H9 (cell line): Measurements from ENCODE around the gene HMMR. TPM values are rescaled to one million over a fixed set of nuclear protein-coding genes. Genes with fewer than 3 reads are reported as not detected.
A peak's percentile ranks its signal among the peaks of the same experiment; 100 is the strongest.

Experiments used
- DNase-seq: peaks from one replicate; pipeline ENCODE4 v3.0.0-alpha.2; 2017
- H2AFZ ChIP-seq: one replicate; pipeline ENCODE4 v1.6.1; 2013; ENCODE audit warnings: mild to moderate bottlenecking, low read length, control low read depth, moderate library complexity
- H2AK5ac ChIP-seq: 2 replicates; pipeline ENCODE4 v1.6.1; 2013; ENCODE audit warnings: low read length, control low read depth, mixed read lengths; ENCODE audit not compliant: insufficient read length
- H2BK120ac ChIP-seq: one replicate; pipeline ENCODE4 v1.6.1; 2013; ENCODE audit warnings: low read depth, mild to moderate bottlenecking, low read length, control low read depth, inconsistent platforms; ENCODE audit not compliant: poor library complexity, severe bottlenecking
- H2BK12ac ChIP-seq: 2 replicates; pipeline ENCODE4 v1.6.1; 2013; ENCODE audit warnings: low read length, control low read depth, mixed read lengths, low read depth; ENCODE audit not compliant: insufficient read length
- H2BK15ac ChIP-seq: 2 replicates; pipeline ENCODE4 v1.6.1; 2013; ENCODE audit warnings: low read depth, low read length, control low read depth
- H2BK20ac ChIP-seq: one replicate; pipeline ENCODE4 v1.6.1; 2013; ENCODE audit warnings: low read depth, mild to moderate bottlenecking, low read length, control low read depth, inconsistent platforms; ENCODE audit not compliant: poor library complexity, severe bottlenecking
- H2BK5ac ChIP-seq: 2 replicates; pipeline ENCODE4 v1.6.1; 2013; ENCODE audit warnings: low read length, control low read depth, mixed read lengths; ENCODE audit not compliant: insufficient read length
- H3K14ac ChIP-seq: 2 replicates; pipeline ENCODE4 v1.6.1; 2013; ENCODE audit warnings: low read length, control low read depth; ENCODE audit not compliant: insufficient read depth
- H3K18ac ChIP-seq: 2 replicates; pipeline ENCODE4 v1.6.1; 2013; ENCODE audit warnings: low read depth, mild to moderate bottlenecking, mixed read lengths, low read length, control low read depth; ENCODE audit not compliant: insufficient read length
- H3K23ac ChIP-seq: 2 replicates; pipeline ENCODE4 v1.6.1; 2013; ENCODE audit warnings: low read length, control low read depth, mixed read lengths, low read depth; ENCODE audit not compliant: insufficient read length
- H3K23me2 ChIP-seq: 2 replicates; pipeline ENCODE4 v1.6.1; 2013; ENCODE audit warnings: low read depth, mild to moderate bottlenecking, mixed read lengths, low read length, control low read depth; ENCODE audit not compliant: insufficient read length, poor library complexity, severe bottlenecking
- H3K27ac ChIP-seq: 2 replicates; pipeline ENCODE4 v1.5.1; 2013; ENCODE audit warnings: low read length, control low read depth, mixed read lengths, low read depth; ENCODE audit not compliant: insufficient read length
- H3K27me3 ChIP-seq: 2 replicates; pipeline ENCODE4 v1.6.1; 2013; ENCODE audit warnings: low read length, control low read depth, inconsistent platforms; ENCODE audit not compliant: insufficient read depth
- H3K4ac ChIP-seq: 2 replicates; pipeline ENCODE4 v1.6.1; 2013; ENCODE audit warnings: low read depth, mild to moderate bottlenecking, control low read depth, inconsistent platforms, low read length, moderate library complexity
- H3K4me1 ChIP-seq: 2 replicates; pipeline ENCODE4 v1.6.1; 2013; ENCODE audit warnings: low read length, control low read depth, inconsistent platforms; ENCODE audit not compliant: insufficient read depth
- H3K4me2 ChIP-seq: 2 replicates; pipeline ENCODE4 v1.6.1; 2013; ENCODE audit warnings: low read length, control low read depth, mixed read lengths; ENCODE audit not compliant: insufficient read length, insufficient read depth
- H3K56ac ChIP-seq: 2 replicates; pipeline ENCODE4 v1.6.1; 2013; ENCODE audit warnings: low read depth, mild to moderate bottlenecking, mixed read lengths, low read length, control low read depth; ENCODE audit not compliant: insufficient read length
- H3K79me1 ChIP-seq: 2 replicates; pipeline ENCODE4 v1.6.1; 2013; ENCODE audit warnings: low read depth, mild to moderate bottlenecking, moderate library complexity, low read length, control low read depth, inconsistent platforms; ENCODE audit not compliant: insufficient read depth, poor library complexity, severe bottlenecking
- H3K79me2 ChIP-seq: 2 replicates; pipeline ENCODE4 v1.6.1; 2013; ENCODE audit warnings: low read length, control low read depth, inconsistent platforms; ENCODE audit not compliant: insufficient read depth
- H3K9ac ChIP-seq: 2 replicates; pipeline ENCODE4 v1.6.1; 2013; ENCODE audit warnings: low read length, control low read depth, mixed read lengths; ENCODE audit not compliant: insufficient read length; ENCODE audit errors: extremely low read depth
- H3K9me3 ChIP-seq: one replicate; pipeline ENCODE4 v1.6.1; 2013; ENCODE audit warnings: low read depth, low read length, inconsistent platforms; ENCODE audit not compliant: control insufficient read depth
- H3T11ph ChIP-seq: one replicate; pipeline ENCODE4 v1.6.1; 2013; ENCODE audit warnings: mild to moderate bottlenecking, low read length, control low read depth, inconsistent platforms
- H4K20me1 ChIP-seq: one replicate; pipeline ENCODE4 v1.6.1; 2013; ENCODE audit not compliant: control insufficient read depth, insufficient read length, insufficient read depth
- H4K5ac ChIP-seq: 2 replicates; pipeline ENCODE4 v1.6.1; 2013; ENCODE audit warnings: low read depth, mild to moderate bottlenecking, mixed read lengths, low read length, control low read depth; ENCODE audit not compliant: insufficient read length
- H4K8ac ChIP-seq: replicated peaks from 2 replicates; pipeline ENCODE4 v1.6.1; 2013; ENCODE audit warnings: low read length, control low read depth, mixed read lengths, low read depth; ENCODE audit not compliant: insufficient read length
- H4K91ac ChIP-seq: 2 replicates; pipeline ENCODE4 v1.6.1; 2013; ENCODE audit warnings: low read depth, mild to moderate bottlenecking, moderate library complexity, mixed read lengths, low read length, control low read depth; ENCODE audit not compliant: insufficient read length
- H3K27ac Mint-ChIP-seq, 3 experiments: 2 replicates in 2 of 3; 3 replicates in 1 of 3; pipeline ENCODE4 v1.8.0; 2020 to 2021; ENCODE audit warnings: mixed read lengths in 3 of 3, mild to moderate bottlenecking in 1 of 3, moderate library complexity in 1 of 3
- H3K27me3 Mint-ChIP-seq: 2 replicates; pipeline ENCODE4 v1.8.0; 2021; ENCODE audit warnings: low read depth, mild to moderate bottlenecking, moderate library complexity, mixed read lengths
- H3K36me3 Mint-ChIP-seq, 3 experiments: 2 replicates in 2 of 3; 3 replicates in 1 of 3; pipeline ENCODE4 v1.8.0; 2020 to 2021; ENCODE audit warnings: low read depth in 3 of 3, mixed read lengths in 3 of 3; ENCODE audit not compliant: insufficient read depth in 1 of 3
- H3K4me1 Mint-ChIP-seq, 2 experiments: 2 replicates each; pipeline ENCODE4 v1.8.0; 2020; ENCODE audit warnings: mixed read lengths in 2 of 2
- H3K4me3 Mint-ChIP-seq, 2 experiments: 2 replicates in 1 of 2; 3 replicates in 1 of 2; pipeline ENCODE4 v1.8.0; 2020 to 2021; ENCODE audit warnings: mild to moderate bottlenecking in 2 of 2, mixed read lengths in 2 of 2, moderate library complexity in 1 of 2
- H3K9me3 Mint-ChIP-seq, 2 experiments: 2 replicates in 1 of 2; 3 replicates in 1 of 2; pipeline ENCODE4 v1.8.0; 2020; ENCODE audit warnings: mild to moderate bottlenecking in 2 of 2, mixed read lengths in 2 of 2, moderate library complexity in 1 of 2
- CTCF ChIP-seq: fragments of 200-600 bp; sonication (generic); conservative IDR thresholded peaks from 3 replicates; pipeline ENCODE4 v1.8.0; 2021; ENCODE audit warnings: antibody characterized with exemption, mild to moderate bottlenecking
- WGBS: extraction: QIAGEN DNeasy Blood & Tissue Kit; methylation state at CpG from one replicate; pipeline ENCODE4 v1.1.7; 2013; ENCODE audit warnings: missing lambda C conversion rate, low lambda C conversion rate, mixed read lengths; ENCODE audit not compliant: insufficient read length; ENCODE audit errors: extremely low coverage; 5-methylcytosine and 5-hydroxymethylcytosine counted together
- total RNA-seq: library from RNA; stranded (reverse); gene quantifications from 2 replicates; pipeline ENCODE4 v1.2.1, GENCODE V29; 2021

HMMR gene
- total RNA-seq, 1 experiment from 2014 or later, result 36.2 TPM

- no peak overlapping the region for H2BK15ac ChIP-seq
- H3K14ac ChIP-seq, result no peak overlapping the region
- Mint-ChIP-seq H3K27ac (peak overlapping the region; percentile 65 to 86 (median 80); a peak in 3 of 7 replicates), H3K27me3 (no peaks in the 10 kb centered on the region), H3K4me3 (peak overlapping the region in 1 of 2 experiments; percentile 35; a peak in 2 of 5 replicates), H3K36me3 (peaks cover 28 to 36% (median 34%) of the 10 kb centered on the region in 3 experiments; a peak in 6 of 7 replicates), H3K9me3 (no peaks in the 10 kb centered on the region; a peak in 1 of 5 replicates), H3K4me1 (peaks cover 34 to 36% of the 10 kb centered on the region in 2 experiments)
- H2BK5ac ChIP-seq, result no peak overlapping the region
- no peak overlapping the region for H2BK120ac ChIP-seq
- H3K4ac ChIP-seq, result no peak overlapping the region
- H3K27ac ChIP-seq, result no peak overlapping the region
- H4K8ac ChIP-seq, result no peak overlapping the region
- H2BK12ac ChIP-seq, result no peak overlapping the region
- H3K9me3 ChIP-seq, result no peaks in the 10 kb centered on the region
- H3K79me1 ChIP-seq, result no peaks in the 10 kb centered on the region
- no peak overlapping the region for H4K91ac ChIP-seq
- no peaks in the 10 kb centered on the region for H4K20me1 ChIP-seq
- no peak overlapping the region for H2AFZ ChIP-seq
- H3T11ph ChIP-seq, result no peak overlapping the region
- H3K4me1 ChIP-seq, result peaks cover 3% of the 10 kb centered on the region; the same call in 1 of the 2 replicates
- H2BK20ac ChIP-seq, result no peak overlapping the region
- no peak for TF ChIP-seq CTCF
- H3K27me3 ChIP-seq, result no peaks in the 10 kb centered on the region
- no peak overlapping the region for H3K18ac ChIP-seq
- peaks cover 8% of the 10 kb centered on the region for H3K23me2 ChIP-seq
- no peak overlapping the region for H2AK5ac ChIP-seq
- no CpG with 5 or more reads among the region's 7 CpGs for WGBS
- no peak overlapping the region for H3K23ac ChIP-seq
- H3K9ac ChIP-seq, result no peak overlapping the region
- no peak overlapping the region for H4K5ac ChIP-seq
- no peak for DNase-seq
- H3K56ac ChIP-seq, result no peak overlapping the region
- H3K79me2 ChIP-seq, result peaks cover 44% of the 10 kb centered on the region
- no peak overlapping the region for H3K4me2 ChIP-seq
Measured at GRCh38 chr5:163509291-163509951, 49.0 kb downstream of the HMMR start.
